NCI-H2029 treated with DMSO at 0.1 percent for 48 hours (cell line): ENCODE measurements around the gene LHX3.
A peak's percentile ranks its signal among the peaks of the same experiment; 100 is the strongest.

ENCODE experiments used
- DNase-seq: peaks from one replicate; lab custom pipeline; 2025; lab: John Stamatoyannopoulos, UW

The LHX3 gene

DNA sequence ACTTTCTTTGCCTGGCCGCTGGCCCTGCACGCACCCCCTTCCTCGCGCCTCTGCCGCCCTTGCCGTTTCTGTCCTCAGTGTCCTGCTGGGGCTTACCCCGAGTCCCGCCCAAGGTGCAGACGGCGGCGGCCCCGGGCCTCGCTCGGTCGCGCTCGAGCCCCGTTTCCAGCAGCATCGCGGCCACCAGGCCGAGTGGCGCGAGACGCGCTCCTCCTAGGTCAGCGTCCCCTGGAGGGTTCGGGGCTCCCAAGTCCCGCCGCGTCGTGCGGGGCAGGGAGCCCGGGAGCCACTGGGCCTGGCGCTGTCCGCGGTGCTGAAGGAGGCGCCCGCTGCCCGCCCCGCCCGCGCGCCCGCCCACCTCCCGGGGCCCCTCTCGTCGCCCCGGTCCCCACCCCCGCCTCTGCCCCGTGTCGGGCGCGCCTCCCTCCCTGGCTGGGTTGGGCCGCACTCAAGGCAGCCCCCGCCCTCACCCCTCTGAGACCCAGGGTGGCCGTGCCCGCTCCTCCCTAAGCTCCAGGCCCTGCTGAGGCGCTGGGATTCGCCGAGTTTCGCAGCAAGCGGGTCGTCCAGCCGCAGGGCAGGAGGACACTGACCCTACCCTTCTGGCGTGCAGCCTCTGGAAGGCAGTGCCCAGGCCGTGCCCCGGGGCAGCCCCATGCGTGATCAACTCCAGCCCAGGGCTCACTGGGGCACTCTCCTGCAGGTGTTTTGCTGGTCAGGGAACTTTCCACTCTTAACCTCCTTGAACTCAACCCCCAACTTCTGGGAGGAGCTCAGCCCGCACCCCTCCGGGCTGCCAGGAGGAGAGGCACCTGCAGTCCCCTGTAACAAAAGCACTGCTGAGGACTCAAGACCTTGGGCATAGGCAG is at the start of gene LHX3:
Gene LHX3, minus strand, starts transcription at position 291 of the 869 bp plus-strand sequence. Its CDS starts 116 bp downstream, at position 175.
- DNase-seq, result no peak

DNA sequence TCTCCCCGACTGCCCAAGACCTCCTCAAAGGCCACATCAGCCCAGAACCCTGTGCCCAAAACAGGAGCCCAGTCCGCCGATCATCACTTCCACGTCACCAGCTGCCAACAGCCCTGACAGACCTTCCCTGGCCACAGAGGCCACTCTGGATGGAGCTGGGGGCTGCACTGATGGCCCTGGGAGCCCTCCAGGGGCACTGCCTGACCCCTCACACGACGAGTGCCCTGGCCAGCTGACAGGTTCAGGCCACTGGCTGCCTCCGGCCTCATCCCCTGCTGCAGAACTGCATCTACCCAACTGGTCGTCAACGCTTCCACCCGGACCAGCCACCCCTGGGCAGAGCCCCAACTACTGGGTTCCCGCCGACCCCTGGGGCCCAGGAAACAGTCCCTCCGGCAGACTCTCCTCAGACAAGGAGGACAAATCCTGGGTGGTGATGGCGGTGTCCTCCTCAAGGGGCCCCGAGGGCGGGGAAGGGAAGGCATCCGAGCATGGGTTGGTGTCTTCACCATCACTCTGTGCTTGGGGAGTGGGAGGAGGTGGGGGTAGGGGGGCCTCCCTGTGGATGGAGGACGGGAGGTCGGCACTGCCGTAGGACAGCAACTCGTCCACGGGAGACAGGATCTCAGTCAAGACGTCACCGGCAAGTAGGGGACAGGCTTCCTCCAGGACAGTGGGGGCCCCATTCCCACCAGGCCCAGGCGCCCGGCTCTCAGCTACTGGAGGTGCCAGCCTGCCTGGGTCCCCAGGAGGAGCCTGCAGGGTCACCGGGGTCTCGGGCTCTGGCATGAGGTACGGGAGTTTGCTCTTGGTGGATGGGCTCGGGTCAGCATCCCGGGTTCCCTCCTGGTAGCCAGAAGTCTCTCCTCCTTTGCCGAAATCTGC is 48.6 kb upstream of the LHX3 start:
- no peak for DNase-seq

GRCh38 chr9:136252846-136253245 is 47.9 kb upstream of the LHX3 start:
- no peak for DNase-seq

GRCh38 chr9:136252281-136252680 is 47.4 kb upstream of the LHX3 start:
- DNase-seq, result no peak

- DNase-seq, result no peak
Observed at GRCh38 chr9:136251264-136252115, 46.6 kb upstream of the LHX3 start.

GRCh38 chr9:136250676-136251075 is 45.7 kb upstream of the LHX3 start:
- DNase-seq, result no peak

- no peak for DNase-seq
Observed at GRCh38 chr9:136249877-136250559, 45.1 kb upstream of the LHX3 start.

GRCh38 chr9:136248951-136249876 is 44.3 kb upstream of the LHX3 start:
- no peak for DNase-seq

- DNase-seq, result no peak
Observed at GRCh38 chr9:136247947-136248637, 43.2 kb upstream of the LHX3 start.

GRCh38 chr9:136247551-136247916 is 42.6 kb upstream of the LHX3 start:
- no peak for DNase-seq

- no peak for DNase-seq
Observed at GRCh38 chr9:136246849-136247550, 42.1 kb upstream of the LHX3 start.

GRCh38 chr9:136245219-136246150 is 40.6 kb upstream of the LHX3 start, which contains the start of gene QSOX2:
Gene QSOX2 (minus strand): TSS chr9:136245812. CDS start chr9:136245803, 9 bp downstream.
- DNase-seq, result peak; percentile 55

GRCh38 chr9:136244969-136245218 is 40.0 kb upstream of the LHX3 start:
- DNase-seq, result no peak

- DNase-seq, result no peak
Observed at GRCh38 chr9:136244122-136244968, 39.4 kb upstream of the LHX3 start.

GRCh38 chr9:136243631-136244030 is 38.7 kb upstream of the LHX3 start:
- no peak for DNase-seq

DNA sequence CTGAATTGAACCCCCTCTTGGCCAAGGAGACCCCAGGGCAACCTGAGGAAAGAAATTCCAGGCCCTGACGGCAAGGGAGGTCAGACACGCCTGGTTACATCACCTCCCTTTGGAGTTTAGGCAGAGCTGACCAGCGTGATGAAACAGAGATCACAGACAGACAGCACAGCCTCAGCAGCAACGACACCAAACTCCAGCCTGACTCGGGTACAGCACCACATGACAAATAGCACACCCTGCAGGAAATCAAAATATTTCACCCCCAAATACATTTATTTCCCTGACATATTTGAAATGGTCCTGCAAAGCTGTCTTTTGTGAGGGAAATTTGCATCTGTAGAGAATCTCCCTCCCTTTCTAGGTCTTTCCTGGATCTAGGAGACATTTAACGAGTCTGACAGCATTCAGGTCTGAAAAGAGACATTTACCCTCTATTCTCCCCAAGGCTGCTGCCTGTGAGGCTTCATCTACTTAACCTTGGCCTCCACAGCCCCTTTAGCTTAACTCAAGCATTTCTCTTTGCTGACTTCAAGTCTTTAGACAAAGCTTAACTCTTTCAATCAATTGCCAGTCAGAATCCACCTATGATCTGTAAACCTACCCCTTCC is 38.1 kb upstream of the LHX3 start:
- DNase-seq, result no peak

DNA sequence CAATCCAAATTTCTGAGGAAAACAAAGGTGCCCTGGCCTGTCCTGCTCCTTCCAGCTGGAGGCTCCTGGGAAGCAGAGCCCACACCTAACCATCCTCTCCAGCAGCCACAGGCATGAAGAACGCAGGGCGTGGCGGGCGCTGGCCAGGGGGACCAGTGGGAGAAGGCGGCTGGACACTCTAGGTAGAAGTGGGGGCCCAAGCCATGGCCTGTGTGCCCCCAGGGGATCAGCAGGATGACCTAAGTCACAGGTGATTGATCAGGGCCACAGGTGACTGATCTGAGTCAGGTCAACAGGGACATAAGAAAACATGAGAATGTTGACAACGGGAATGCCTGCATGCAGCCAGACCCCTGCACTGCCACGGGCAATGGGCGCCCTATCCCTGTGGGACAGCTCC is 37.3 kb upstream of the LHX3 start:
- no peak for DNase-seq
